Keratinocyte (primary cell): ENCODE results near the gene PICALM.

Experiments
- CTCF ChIP-seq, 3 experiments: IDR thresholded peaks in 1 of 3; conservative IDR thresholded peaks in 1 of 3; optimal IDR thresholded peaks in 1 of 3; 2 replicates in 2 of 3; 3 replicates in 1 of 3; pipeline versions ENCODE3 to v1.5.1; 2011; ENCODE audit warnings: low read length in 3 of 3, mild to moderate bottlenecking in 3 of 3, moderate library complexity in 2 of 3, control low read depth in 1 of 3, inconsistent platforms in 1 of 3; ENCODE audit not compliant: insufficient read depth in 2 of 3; ENCODE audit errors: extremely low read depth in 1 of 3
- EZH2 ChIP-seq: IDR thresholded peaks from one replicate; pipeline ENCODE4 v1.6.1; 2012; ENCODE audit warnings: inconsistent platforms, mild to moderate bottlenecking, low read length, moderate library complexity

- TF ChIP-seq CTCF (optimal IDR thresholded peaks at IDR 0.05 in 1 of 3, IDR thresholded peaks at IDR 0.05 in 1 of 3, conservative IDR thresholded peaks at IDR 0.05 in 1 of 3; ENCODE audit: extremely low read depth in 1 of 3, insufficient read depth in 2 of 3, low read length in 3 of 3) = no peak
- TF ChIP-seq EZH2 = no peak
These were observed 79.1 kb downstream of the PICALM start for GRCh38 chr11:85989746-85990145.
